ENCODE results near the gene TP63.
A peak's percentile ranks its signal among the peaks of the same experiment; 100 is the strongest.

TP63 gene

GRCh38 chr3:189698811-189699210 is 67.6 kb downstream of the TP63 start:
- DNase-seq (ENCODE audit: low read depth in 1 of 2, low spot score in 1 of 2), result no peak
- TF ChIP-seq JUND (IDR thresholded peaks at IDR 0.05; ENCODE audit: low read depth), result no peak
- in situ Hi-C loops (cut with HindIII; ENCODE audit: low pct_unique_long_range_greater_than_20kb, low sequenced_read_pairs), result no loop called here

GRCh38 chr3:189699885-189700284 is 68.7 kb downstream of the TP63 start:
- no peak for DNase-seq (ENCODE audit: low read depth in 1 of 2, low spot score in 1 of 2)
- in situ Hi-C loops (cut with HindIII; ENCODE audit: low pct_unique_long_range_greater_than_20kb, low sequenced_read_pairs), result no loop called here
- no peak for TF ChIP-seq JUND (IDR thresholded peaks at IDR 0.05; ENCODE audit: low read depth)

- no peak for DNase-seq (ENCODE audit: low read depth in 1 of 2, low spot score in 1 of 2)
- TF ChIP-seq JUND (IDR thresholded peaks at IDR 0.05; ENCODE audit: low read depth), result no peak
- in situ Hi-C loops (cut with HindIII; ENCODE audit: low pct_unique_long_range_greater_than_20kb, low sequenced_read_pairs), result no loop called here
Observed at GRCh38 chr3:189702066-189702646, 71.0 kb downstream of the TP63 start.

- in situ Hi-C loops (cut with HindIII; ENCODE audit: low pct_unique_long_range_greater_than_20kb, low sequenced_read_pairs), result no loop called here
- no peak for TF ChIP-seq JUND (IDR thresholded peaks at IDR 0.05; ENCODE audit: low read depth)
- DNase-seq (ENCODE audit: low read depth in 1 of 2, low spot score in 1 of 2), result no peak
Observed at GRCh38 chr3:189703865-189704264, 72.7 kb downstream of the TP63 start.

GRCh38 chr3:189708375-189708774 is 77.2 kb downstream of the TP63 start:
- no peak for DNase-seq (ENCODE audit: low read depth in 1 of 2, low spot score in 1 of 2)
- no peak for TF ChIP-seq JUND (IDR thresholded peaks at IDR 0.05; ENCODE audit: low read depth)
- in situ Hi-C loops (cut with HindIII; ENCODE audit: low pct_unique_long_range_greater_than_20kb, low sequenced_read_pairs), result no loop called here

- no peak for TF ChIP-seq JUND (IDR thresholded peaks at IDR 0.05; ENCODE audit: low read depth)
- peak in 1 of 2 experiments; percentile 63 for DNase-seq (ENCODE audit: low read depth in 1 of 2, low spot score in 1 of 2)
- in situ Hi-C loops (cut with HindIII; ENCODE audit: low pct_unique_long_range_greater_than_20kb, low sequenced_read_pairs), result no loop called here
Observed at GRCh38 chr3:189710620-189711402, 79.6 kb downstream of the TP63 start.

GRCh38 chr3:189712906-189713483 is 81.8 kb downstream of the TP63 start:
- TF ChIP-seq JUND (IDR thresholded peaks at IDR 0.05; ENCODE audit: low read depth), result no peak
- peak; percentile 11 to 72 for DNase-seq (ENCODE audit: low read depth in 1 of 2, low spot score in 1 of 2)
- in situ Hi-C loops (cut with HindIII; ENCODE audit: low pct_unique_long_range_greater_than_20kb, low sequenced_read_pairs), result no loop called here

- no peak for DNase-seq (ENCODE audit: low read depth in 1 of 2, low spot score in 1 of 2)
- no peak for TF ChIP-seq JUND (IDR thresholded peaks at IDR 0.05; ENCODE audit: low read depth)
- in situ Hi-C loops (cut with HindIII; ENCODE audit: low pct_unique_long_range_greater_than_20kb, low sequenced_read_pairs), result no loop called here
Observed at GRCh38 chr3:189714991-189715961, 84.1 kb downstream of the TP63 start.

GRCh38 chr3:189718215-189718614 is 87.0 kb downstream of the TP63 start:
- no peak for TF ChIP-seq JUND (IDR thresholded peaks at IDR 0.05; ENCODE audit: low read depth)
- DNase-seq (ENCODE audit: low read depth in 1 of 2, low spot score in 1 of 2), result no peak
- in situ Hi-C loops (cut with HindIII; ENCODE audit: low pct_unique_long_range_greater_than_20kb, low sequenced_read_pairs), result no loop called here

GRCh38 chr3:189720736-189721417 is 89.7 kb downstream of the TP63 start:
- in situ Hi-C loops (cut with HindIII; ENCODE audit: low pct_unique_long_range_greater_than_20kb, low sequenced_read_pairs), result no loop called here

GRCh38 chr3:189721873-189722665 is 90.9 kb downstream of the TP63 start:
- in situ Hi-C loops (cut with HindIII; ENCODE audit: low pct_unique_long_range_greater_than_20kb, low sequenced_read_pairs), result no loop called here
- peak in 1 of 2 experiments; percentile 52 for DNase-seq (ENCODE audit: low read depth in 1 of 2, low spot score in 1 of 2)
- TF ChIP-seq JUND (IDR thresholded peaks at IDR 0.05; ENCODE audit: low read depth), result peak; percentile 61; the same call in 1 of the 2 replicates

More at GRCh38 chr3:189720736-189721417, 89.7 kb downstream of the TP63 start:
- no peak for TF ChIP-seq JUND (IDR thresholded peaks at IDR 0.05; ENCODE audit: low read depth)
- DNase-seq (ENCODE audit: low read depth in 1 of 2, low spot score in 1 of 2), result peak in 1 of 2 experiments; percentile 39
